ENCODE measurements around the gene ZNF286A.
"Not testable (repeated sequence)": the region's sequence is repeated elsewhere in the genome, so short reads cannot be mapped to it uniquely, and the experiment has no call there.

Gene ZNF286A

DNA sequence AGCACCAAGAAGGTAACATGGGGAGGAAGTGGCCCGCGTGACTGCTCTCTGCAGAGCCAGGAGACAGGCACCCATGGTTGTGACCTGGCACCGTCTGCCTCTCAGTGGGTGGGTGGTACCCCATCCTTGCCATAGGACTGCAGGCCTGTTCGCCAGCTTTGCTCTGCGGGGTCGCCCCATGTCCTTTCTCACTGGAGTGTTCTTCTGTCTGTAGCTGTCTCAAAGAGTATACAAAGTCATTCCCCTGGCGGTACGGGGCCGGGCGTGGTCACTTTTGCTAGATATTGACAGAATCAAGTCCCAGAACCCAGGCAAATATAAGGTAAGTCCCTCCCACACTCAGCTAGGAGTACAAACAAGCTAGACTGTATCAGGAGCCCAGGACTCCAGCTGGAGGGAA is 38.5 kb downstream of the ZNF286A start:
- TF ChIP-seq POLR2AphosphoS5 (IDR thresholded peaks at IDR 0.05; ENCODE audit: borderline replicate concordance, low read depth, low read length) (no peak), EZH2 (IDR thresholded peaks at IDR 0.05) (no peak), FOXP2 (optimal IDR thresholded peaks at IDR 0.05; ENCODE audit: control extremely low read depth, extremely low read length, insufficient read depth) (no peak)
- Histone ChIP-seq H3K9me3 (ENCODE audit: low read depth, low read length) (no peaks in the 10 kb centered on the region), H3K27ac (no peak overlapping the region), H3K36me3 (ENCODE audit: insufficient read depth, low read length) (no peaks in the 10 kb centered on the region), H3K4me3 (no peak overlapping the region), H3K9ac (ENCODE audit: insufficient read length) (no peak overlapping the region)
- DNase-seq (ENCODE audit: low read depth, low spot score), result no peak

GRCh38 chr17:15739259-15739658 is 39.7 kb downstream of the ZNF286A start:
- H3K4me3 ChIP-seq; H3K9ac ChIP-seq (ENCODE audit: insufficient read length); H3K36me3 ChIP-seq (ENCODE audit: insufficient read depth, low read length); H3K27ac ChIP-seq; DNase-seq (ENCODE audit: low read depth, low spot score); H3K9me3 ChIP-seq (ENCODE audit: low read depth, low read length): not testable (repeated sequence)

DNA sequence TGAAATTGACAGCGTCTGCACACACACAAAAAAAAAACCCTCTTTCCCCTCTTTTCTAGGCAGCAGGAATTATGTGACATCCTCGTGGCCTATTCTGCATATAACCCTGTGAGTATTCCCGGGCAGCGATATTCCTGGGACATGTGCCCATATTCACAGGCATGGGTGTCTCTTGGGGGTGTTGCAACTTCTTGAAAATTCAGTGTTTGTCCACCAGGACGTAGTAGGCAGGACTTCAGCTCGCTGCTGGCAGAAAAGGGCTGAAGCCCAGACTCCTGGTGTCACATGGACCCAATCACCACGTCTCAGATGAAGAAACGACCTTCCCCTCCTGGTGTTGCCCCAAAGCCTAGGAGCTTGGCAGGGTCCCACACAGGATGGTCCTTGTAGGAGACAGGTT is 40.5 kb downstream of the ZNF286A start:
- DNase-seq (ENCODE audit: low read depth, low spot score); H3K9ac ChIP-seq (ENCODE audit: insufficient read length); H3K9me3 ChIP-seq (ENCODE audit: low read depth, low read length); H3K27ac ChIP-seq; H3K36me3 ChIP-seq (ENCODE audit: insufficient read depth, low read length); H3K4me3 ChIP-seq: not testable (repeated sequence)

- Histone ChIP-seq H3K36me3 (ENCODE audit: insufficient read depth, low read length) (no peaks in the 10 kb centered on the region), H3K9ac (ENCODE audit: insufficient read length) (no peak overlapping the region), H3K4me3 (no peak overlapping the region), H3K9me3 (ENCODE audit: low read depth, low read length) (no peaks in the 10 kb centered on the region), H3K27ac (no peak overlapping the region)
- no peak for TF ChIP-seq FOXP2 (optimal IDR thresholded peaks at IDR 0.05; ENCODE audit: control extremely low read depth, extremely low read length, insufficient read depth)
- no peak for TF ChIP-seq POLR2AphosphoS5 (IDR thresholded peaks at IDR 0.05; ENCODE audit: borderline replicate concordance, low read depth, low read length)
- no peak for TF ChIP-seq EZH2 (IDR thresholded peaks at IDR 0.05)
- DNase-seq (ENCODE audit: low read depth, low spot score), result no peak
These were observed 41.1 kb downstream of the ZNF286A start for GRCh38 chr17:15740570-15741120.

DNA sequence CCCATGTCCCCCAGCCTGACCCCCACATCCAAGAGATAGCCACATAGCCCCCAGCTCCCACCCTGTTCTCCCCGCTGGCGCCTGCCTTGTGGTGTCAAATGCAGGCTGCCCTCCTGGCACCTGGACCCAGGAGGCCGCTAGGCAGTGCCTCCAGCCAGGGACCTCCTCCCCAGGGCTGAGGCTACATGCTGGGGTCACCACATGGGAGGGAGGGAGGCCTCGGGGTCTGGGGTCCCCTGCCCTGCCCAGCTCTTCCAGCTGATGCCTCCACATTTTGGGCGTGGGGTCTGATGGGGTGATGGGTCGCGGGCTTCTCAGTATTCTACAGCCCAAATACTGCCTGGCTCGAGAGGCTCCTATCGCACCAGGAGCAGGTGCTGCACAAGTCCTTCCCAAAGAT is 42.1 kb downstream of the ZNF286A start:
- no peak for DNase-seq (ENCODE audit: low read depth, low spot score)
- TF ChIP-seq POLR2AphosphoS5 (IDR thresholded peaks at IDR 0.05; ENCODE audit: borderline replicate concordance, low read depth, low read length) (no peak), FOXP2 (optimal IDR thresholded peaks at IDR 0.05; ENCODE audit: control extremely low read depth, extremely low read length, insufficient read depth) (no peak), EZH2 (IDR thresholded peaks at IDR 0.05) (no peak)
- Histone ChIP-seq H3K27ac (no peak overlapping the region), H3K36me3 (ENCODE audit: insufficient read depth, low read length) (no peaks in the 10 kb centered on the region), H3K9me3 (ENCODE audit: low read depth, low read length) (no peaks in the 10 kb centered on the region), H3K4me3 (no peak overlapping the region), H3K9ac (ENCODE audit: insufficient read length) (no peak overlapping the region)

- Histone ChIP-seq H3K4me3 (no peak overlapping the region), H3K9ac (ENCODE audit: insufficient read length) (no peak overlapping the region), H3K27ac (no peak overlapping the region), H3K9me3 (ENCODE audit: low read depth, low read length) (no peaks in the 10 kb centered on the region), H3K36me3 (ENCODE audit: insufficient read depth, low read length) (no peaks in the 10 kb centered on the region)
- TF ChIP-seq FOXP2 (optimal IDR thresholded peaks at IDR 0.05; ENCODE audit: control extremely low read depth, extremely low read length, insufficient read depth), result no peak
- no peak for TF ChIP-seq POLR2AphosphoS5 (IDR thresholded peaks at IDR 0.05; ENCODE audit: borderline replicate concordance, low read depth, low read length)
- TF ChIP-seq EZH2 (IDR thresholded peaks at IDR 0.05), result no peak
- no peak for DNase-seq (ENCODE audit: low read depth, low spot score)
These were observed 42.7 kb downstream of the ZNF286A start for GRCh38 chr17:15742051-15742795.

DNA sequence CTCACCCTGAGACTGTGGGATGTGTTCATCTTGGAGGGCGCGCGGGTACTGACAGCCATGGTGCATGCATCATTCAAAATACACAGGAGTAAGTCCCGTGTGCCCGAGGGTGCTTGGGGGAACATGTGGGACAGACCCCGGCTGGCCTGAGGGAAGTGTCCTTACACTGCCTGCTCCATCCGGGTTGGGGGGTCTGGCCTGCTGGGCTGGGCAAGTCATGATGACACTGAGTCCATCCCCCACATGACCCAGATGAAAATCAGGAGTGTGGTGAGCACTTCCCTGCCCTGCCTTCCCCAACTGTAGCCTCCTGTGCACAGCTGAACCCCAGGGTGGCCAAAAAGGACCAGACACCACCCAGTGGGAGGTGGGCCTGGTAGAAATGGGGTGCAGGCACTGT is 43.4 kb downstream of the ZNF286A start:
- Histone ChIP-seq H3K9ac (ENCODE audit: insufficient read length) (no peak overlapping the region), H3K9me3 (ENCODE audit: low read depth, low read length) (no peaks in the 10 kb centered on the region), H3K27ac (no peak overlapping the region), H3K4me3 (no peak overlapping the region), H3K36me3 (ENCODE audit: insufficient read depth, low read length) (no peaks in the 10 kb centered on the region)
- no peak for DNase-seq (ENCODE audit: low read depth, low spot score)
- TF ChIP-seq POLR2AphosphoS5 (IDR thresholded peaks at IDR 0.05; ENCODE audit: borderline replicate concordance, low read depth, low read length) (no peak), EZH2 (IDR thresholded peaks at IDR 0.05) (no peak), FOXP2 (optimal IDR thresholded peaks at IDR 0.05; ENCODE audit: control extremely low read depth, extremely low read length, insufficient read depth) (no peak)

- H3K4me3 ChIP-seq, result no peak overlapping the region
- H3K9me3 ChIP-seq (ENCODE audit: low read depth, low read length), result no peaks in the 10 kb centered on the region
- DNase-seq (ENCODE audit: low read depth, low spot score), result no peak
- TF ChIP-seq POLR2AphosphoS5 (IDR thresholded peaks at IDR 0.05; ENCODE audit: borderline replicate concordance, low read depth, low read length) (no peak), FOXP2 (optimal IDR thresholded peaks at IDR 0.05; ENCODE audit: control extremely low read depth, extremely low read length, insufficient read depth) (no peak), EZH2 (IDR thresholded peaks at IDR 0.05) (no peak)
- H3K9ac ChIP-seq (ENCODE audit: insufficient read length), result no peak overlapping the region
- no peaks in the 10 kb centered on the region for H3K36me3 ChIP-seq (ENCODE audit: insufficient read depth, low read length)
- no peak overlapping the region for H3K27ac ChIP-seq
These were observed 44.6 kb downstream of the ZNF286A start for GRCh38 chr17:15744074-15744676.

- Histone ChIP-seq H3K9me3 (ENCODE audit: low read depth, low read length) (no peaks in the 10 kb centered on the region), H3K4me3 (no peak overlapping the region), H3K36me3 (ENCODE audit: insufficient read depth, low read length) (no peaks in the 10 kb centered on the region), H3K9ac (ENCODE audit: insufficient read length) (no peak overlapping the region), H3K27ac (no peak overlapping the region)
- TF ChIP-seq POLR2AphosphoS5 (IDR thresholded peaks at IDR 0.05; ENCODE audit: borderline replicate concordance, low read depth, low read length) (no peak), FOXP2 (optimal IDR thresholded peaks at IDR 0.05; ENCODE audit: control extremely low read depth, extremely low read length, insufficient read depth) (no peak), EZH2 (IDR thresholded peaks at IDR 0.05) (no peak)
- DNase-seq (ENCODE audit: low read depth, low spot score), result no peak
These were observed 45.3 kb downstream of the ZNF286A start for GRCh38 chr17:15744885-15745284.

GRCh38 chr17:15749403-15749802 is 49.9 kb downstream of the ZNF286A start:
- not testable (repeated sequence) for DNase-seq (ENCODE audit: low read depth, low spot score); H3K4me3 ChIP-seq; H3K9ac ChIP-seq (ENCODE audit: insufficient read length); H3K36me3 ChIP-seq (ENCODE audit: insufficient read depth, low read length); H3K27ac ChIP-seq; H3K9me3 ChIP-seq (ENCODE audit: low read depth, low read length)

- DNase-seq (ENCODE audit: low read depth, low spot score); H3K36me3 ChIP-seq (ENCODE audit: insufficient read depth, low read length); H3K27ac ChIP-seq; H3K9ac ChIP-seq (ENCODE audit: insufficient read length); H3K4me3 ChIP-seq; H3K9me3 ChIP-seq (ENCODE audit: low read depth, low read length): not testable (repeated sequence)
These were observed 69.4 kb downstream of the ZNF286A start for GRCh38 chr17:15768865-15769533.
